Activated CD8-positive, alpha-beta T cell treated with anti-CD3 and anti-CD28 coated beads, Interleukin-2, amount 10 ng/mL, durations not matched to agents 7 days and 5 days (primary cell): Measurements from ENCODE around the gene IL1RAPL1. TPM values are rescaled to one million over a fixed set of nuclear protein-coding genes. Genes with fewer than 3 reads are reported as not detected.

Source experiments
- ATAC-seq: fragments of 150-1000 bp; cut with Tn5 transposase; one replicate; pipeline ENCODE4 v1.10.0; 2021; ENCODE audit warnings: moderate library complexity
- CTCF ChIA-PET: fragments of 350-600 bp; sonication (Branson Sonifier 250); formaldehyde crosslinking; loops from one replicate; lab custom pipeline; 2021; ENCODE audit warnings: antibody characterized with exemption; lab: Charles Lee
- POLR2A ChIA-PET: fragments of 350-600 bp; sonication (Branson Sonifier 250); formaldehyde crosslinking; loops from one replicate; lab custom pipeline; 2021; ENCODE audit warnings: antibody characterized with exemption; lab: Charles Lee
- DNase-seq: peaks from one replicate; pipeline ENCODE4 v3.0.0-alpha.2; 2020
- H3K27ac Mint-ChIP-seq: one replicate; pipeline ENCODE4 v1.8.0; 2021; ENCODE audit warnings: mild to moderate bottlenecking, mixed read lengths
- H3K27me3 Mint-ChIP-seq: one replicate; pipeline ENCODE4 v1.8.0; 2021; ENCODE audit warnings: low read depth, mixed read lengths
- H3K36me3 Mint-ChIP-seq: one replicate; pipeline ENCODE4 v1.8.0; 2021; ENCODE audit warnings: low read depth, mixed read lengths
- H3K4me1 Mint-ChIP-seq: one replicate; pipeline ENCODE4 v1.8.0; 2021; ENCODE audit warnings: low read depth, mixed read lengths
- H3K4me3 Mint-ChIP-seq: one replicate; pipeline ENCODE4 v1.8.0; 2021; ENCODE audit warnings: mild to moderate bottlenecking, mixed read lengths
- H3K9me3 Mint-ChIP-seq: one replicate; pipeline ENCODE4 v1.8.0; 2022; ENCODE audit warnings: mixed read lengths; ENCODE audit not compliant: insufficient read depth
- total RNA-seq, 2 experiments: library from RNA; stranded (reverse); gene quantifications; one replicate each; pipeline ENCODE4 v1.2.3, GENCODE V29; 2021

The IL1RAPL1 gene
- total RNA-seq, 2 experiments from 2014 or later: not detected

- CTCF ChIA-PET: no interaction called here
- no peak overlapping the region for H3K4me3 Mint-ChIP-seq
- DNase-seq (no peak), ATAC-seq (no peak)
- POLR2A ChIA-PET: no interaction called here
- no peaks in the 10 kb centered on the region for H3K27me3 Mint-ChIP-seq
- no peaks in the 10 kb centered on the region for H3K4me1 Mint-ChIP-seq
- no peaks in the 10 kb centered on the region for H3K9me3 Mint-ChIP-seq
- no peaks in the 10 kb centered on the region for H3K36me3 Mint-ChIP-seq
- no peak overlapping the region for H3K27ac Mint-ChIP-seq
Measured at GRCh38 chrX:29419774-29420553, 832.7 kb downstream of the IL1RAPL1 start.

GRCh38 chrX:29422034-29422433 is 834.8 kb downstream of the IL1RAPL1 start:
- ChIA-PET CTCF (no interaction called here), POLR2A (no interaction called here)
- no peak overlapping the region for H3K27ac Mint-ChIP-seq
- no peaks in the 10 kb centered on the region for H3K27me3 Mint-ChIP-seq
- H3K4me3 Mint-ChIP-seq: no peak overlapping the region
- ATAC-seq (no peak), DNase-seq (no peak)
- no peaks in the 10 kb centered on the region for H3K4me1 Mint-ChIP-seq
- H3K36me3 Mint-ChIP-seq: no peaks in the 10 kb centered on the region
- H3K9me3 Mint-ChIP-seq: no peaks in the 10 kb centered on the region

- H3K9me3 Mint-ChIP-seq: no peaks in the 10 kb centered on the region
- H3K4me3 Mint-ChIP-seq: no peak overlapping the region
- ATAC-seq (no peak), DNase-seq (no peak)
- CTCF ChIA-PET: no interaction called here
- H3K27me3 Mint-ChIP-seq: no peaks in the 10 kb centered on the region
- POLR2A ChIA-PET: no interaction called here
- no peak overlapping the region for H3K27ac Mint-ChIP-seq
- H3K4me1 Mint-ChIP-seq: no peaks in the 10 kb centered on the region
- H3K36me3 Mint-ChIP-seq: no peaks in the 10 kb centered on the region
Measured at GRCh38 chrX:29431895-29432294, 844.6 kb downstream of the IL1RAPL1 start.

GRCh38 chrX:29432534-29432933 is 845.3 kb downstream of the IL1RAPL1 start:
- ATAC-seq (no peak), DNase-seq (no peak)
- H3K36me3 Mint-ChIP-seq: no peaks in the 10 kb centered on the region
- CTCF ChIA-PET: no interaction called here
- H3K4me3 Mint-ChIP-seq: no peak overlapping the region
- no peak overlapping the region for H3K27ac Mint-ChIP-seq
- POLR2A ChIA-PET: no interaction called here
- H3K9me3 Mint-ChIP-seq: no peaks in the 10 kb centered on the region
- H3K4me1 Mint-ChIP-seq: no peaks in the 10 kb centered on the region
- no peaks in the 10 kb centered on the region for H3K27me3 Mint-ChIP-seq

GRCh38 chrX:29434939-29435338 is 847.7 kb downstream of the IL1RAPL1 start:
- Mint-ChIP-seq H3K4me3 (no peak overlapping the region), H3K27ac (no peak overlapping the region), H3K4me1 (no peaks in the 10 kb centered on the region), H3K36me3 (no peaks in the 10 kb centered on the region), H3K27me3 (no peaks in the 10 kb centered on the region), H3K9me3 (no peaks in the 10 kb centered on the region)
- no peak for DNase-seq
- CTCF ChIA-PET: no interaction called here
- POLR2A ChIA-PET: no interaction called here
- ATAC-seq: no peak

- Mint-ChIP-seq H3K36me3 (no peaks in the 10 kb centered on the region), H3K27me3 (no peaks in the 10 kb centered on the region), H3K9me3 (no peaks in the 10 kb centered on the region), H3K4me1 (no peaks in the 10 kb centered on the region), H3K4me3 (no peak overlapping the region), H3K27ac (no peak overlapping the region)
- ATAC-seq (no peak), DNase-seq (no peak)
- ChIA-PET POLR2A (no interaction called here), CTCF (no interaction called here)
Measured at GRCh38 chrX:29435396-29435795, 848.1 kb downstream of the IL1RAPL1 start.

- ChIA-PET POLR2A (no interaction called here), CTCF (no interaction called here)
- Mint-ChIP-seq H3K4me1 (no peaks in the 10 kb centered on the region), H3K4me3 (no peak overlapping the region), H3K36me3 (no peaks in the 10 kb centered on the region), H3K27me3 (no peaks in the 10 kb centered on the region), H3K27ac (no peak overlapping the region), H3K9me3 (no peaks in the 10 kb centered on the region)
- DNase-seq: no peak
- ATAC-seq: no peak
Measured at GRCh38 chrX:29447867-29448266, 860.6 kb downstream of the IL1RAPL1 start.

GRCh38 chrX:29453333-29453732 is 866.1 kb downstream of the IL1RAPL1 start:
- ChIA-PET POLR2A (no interaction called here), CTCF (no interaction called here)
- Mint-ChIP-seq H3K36me3 (no peaks in the 10 kb centered on the region), H3K27ac (no peak overlapping the region), H3K9me3 (peaks cover 3% of the 10 kb centered on the region), H3K27me3 (no peaks in the 10 kb centered on the region), H3K4me3 (no peak overlapping the region), H3K4me1 (no peaks in the 10 kb centered on the region)
- DNase-seq (no peak), ATAC-seq (no peak)

GRCh38 chrX:29455702-29456101 is 868.5 kb downstream of the IL1RAPL1 start:
- Mint-ChIP-seq H3K4me3 (no peak overlapping the region), H3K36me3 (no peaks in the 10 kb centered on the region), H3K27ac (no peak overlapping the region), H3K27me3 (no peaks in the 10 kb centered on the region), H3K9me3 (peaks cover 3% of the 10 kb centered on the region), H3K4me1 (no peaks in the 10 kb centered on the region)
- ChIA-PET CTCF (no interaction called here), POLR2A (no interaction called here)
- DNase-seq (no peak), ATAC-seq (no peak)

- POLR2A ChIA-PET: no interaction called here
- ATAC-seq: no peak
Measured at GRCh38 chrX:29461039-29461438, 873.8 kb downstream of the IL1RAPL1 start.

GRCh38 chrX:29466456-29466855 is 879.2 kb downstream of the IL1RAPL1 start:
- ChIA-PET CTCF (no interaction called here), POLR2A (no interaction called here)
- no peak for ATAC-seq

More at GRCh38 chrX:29461039-29461438, 873.8 kb downstream of the IL1RAPL1 start:
- Mint-ChIP-seq H3K27ac (no peak overlapping the region), H3K9me3 (no peaks in the 10 kb centered on the region), H3K27me3 (no peaks in the 10 kb centered on the region), H3K4me3 (no peak overlapping the region), H3K36me3 (no peaks in the 10 kb centered on the region), H3K4me1 (no peaks in the 10 kb centered on the region)
- CTCF ChIA-PET: no interaction called here
- no peak for DNase-seq

GRCh38 chrX:29468911-29469494 is 881.8 kb downstream of the IL1RAPL1 start:
- DNase-seq (no peak), ATAC-seq (no peak)
- Mint-ChIP-seq H3K27me3 (no peaks in the 10 kb centered on the region), H3K27ac (no peak overlapping the region), H3K36me3 (no peaks in the 10 kb centered on the region), H3K9me3 (no peaks in the 10 kb centered on the region), H3K4me3 (no peak overlapping the region), H3K4me1 (no peaks in the 10 kb centered on the region)
- POLR2A ChIA-PET: no interaction called here
- CTCF ChIA-PET: no interaction called here

More at GRCh38 chrX:29466456-29466855, 879.2 kb downstream of the IL1RAPL1 start:
- no peak overlapping the region for H3K27ac Mint-ChIP-seq
- H3K9me3 Mint-ChIP-seq: no peaks in the 10 kb centered on the region
- no peak for DNase-seq
- H3K36me3 Mint-ChIP-seq: no peaks in the 10 kb centered on the region
- no peaks in the 10 kb centered on the region for H3K27me3 Mint-ChIP-seq
- H3K4me1 Mint-ChIP-seq: no peaks in the 10 kb centered on the region
- no peak overlapping the region for H3K4me3 Mint-ChIP-seq
